Measurements from ENCODE around the gene CSHL1.
A peak's percentile ranks its signal among the peaks of the same experiment; 100 is the strongest.
"Not testable (repeated sequence)": the region's sequence is repeated elsewhere in the genome, so short reads cannot be mapped to it uniquely, and the experiment has no call there.

CSHL1 gene

DNA sequence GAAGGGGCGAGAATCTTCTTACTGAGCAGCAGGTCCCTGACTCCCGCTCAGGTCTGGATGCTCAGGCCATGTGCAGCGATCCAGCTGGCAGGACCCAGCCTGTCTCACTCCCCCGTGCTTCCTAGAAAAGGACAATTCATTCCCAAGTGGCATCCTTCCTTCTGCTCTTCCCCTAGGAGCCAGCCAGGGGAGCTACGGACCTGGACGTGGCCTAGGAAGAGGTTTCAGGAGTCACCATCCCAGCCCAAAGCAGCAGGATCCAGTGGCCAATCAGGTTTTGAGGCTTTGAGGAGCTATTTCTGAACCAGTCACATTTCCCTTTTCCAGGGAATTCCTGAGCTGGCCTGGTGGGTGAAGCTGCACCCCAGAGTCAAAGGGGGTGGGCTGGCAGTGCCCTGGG is 28.8 kb upstream of the CSHL1 start:
- DNase-seq = no peak

DNA sequence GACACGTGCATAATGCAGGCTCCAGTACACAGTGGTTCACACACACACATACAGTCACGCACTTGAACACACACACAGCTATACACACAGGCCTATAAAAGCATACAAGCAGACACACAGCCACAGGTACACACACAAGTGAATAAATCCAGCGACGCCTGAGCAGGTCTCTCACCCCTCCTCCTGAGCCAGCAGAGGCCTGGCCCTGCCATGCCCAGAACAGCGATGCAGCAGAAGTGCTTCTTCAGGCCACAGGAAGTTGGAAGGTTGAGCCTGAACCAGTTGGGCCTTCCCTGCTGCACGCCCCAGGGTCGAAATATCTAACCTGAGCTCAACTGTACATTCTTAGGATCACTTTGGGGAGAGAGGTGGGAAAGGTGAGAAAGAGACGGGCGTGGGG is 28.3 kb upstream of the CSHL1 start:
- DNase-seq = no peak

DNA sequence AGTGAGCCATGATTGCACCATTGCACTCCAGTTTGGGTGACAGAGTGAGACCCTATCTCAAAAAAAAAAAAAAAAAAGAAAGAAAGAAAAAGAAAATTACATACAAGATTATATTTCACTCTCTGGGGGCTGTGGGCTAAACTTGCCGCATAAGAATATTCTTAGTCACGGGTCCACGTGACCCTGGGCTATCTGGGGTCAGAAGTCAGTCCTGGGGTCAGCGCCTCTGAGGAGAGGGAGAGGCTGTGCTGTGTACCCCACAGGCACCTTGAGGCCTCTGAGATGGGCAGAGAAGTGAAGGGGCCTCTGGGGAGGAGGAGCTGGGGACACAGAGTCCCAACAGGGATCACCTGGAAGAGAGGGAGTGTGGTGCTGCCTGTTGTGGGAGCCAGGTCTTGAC is 26.9 kb upstream of the CSHL1 start:
- no peak for DNase-seq

DNA sequence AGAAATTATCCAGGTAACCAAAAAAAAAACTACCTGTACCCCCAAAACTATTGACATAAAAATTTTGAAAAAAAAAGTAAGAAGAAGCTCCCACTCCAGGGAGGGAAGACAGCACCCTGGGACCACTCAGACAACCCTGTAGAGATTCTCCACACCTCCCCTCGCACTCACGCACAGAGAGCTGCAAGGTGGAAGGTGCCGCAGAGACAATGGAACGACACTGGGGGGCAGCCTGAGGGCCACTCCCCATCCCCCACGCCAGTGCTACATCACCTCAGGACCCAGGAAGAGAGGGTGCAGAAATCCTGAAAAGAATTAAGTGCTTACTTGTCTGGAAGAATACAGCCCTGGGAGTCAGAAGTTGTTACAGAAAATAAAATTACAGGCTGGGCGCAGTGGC is 26.3 kb upstream of the CSHL1 start:
- DNase-seq = no peak

DNA sequence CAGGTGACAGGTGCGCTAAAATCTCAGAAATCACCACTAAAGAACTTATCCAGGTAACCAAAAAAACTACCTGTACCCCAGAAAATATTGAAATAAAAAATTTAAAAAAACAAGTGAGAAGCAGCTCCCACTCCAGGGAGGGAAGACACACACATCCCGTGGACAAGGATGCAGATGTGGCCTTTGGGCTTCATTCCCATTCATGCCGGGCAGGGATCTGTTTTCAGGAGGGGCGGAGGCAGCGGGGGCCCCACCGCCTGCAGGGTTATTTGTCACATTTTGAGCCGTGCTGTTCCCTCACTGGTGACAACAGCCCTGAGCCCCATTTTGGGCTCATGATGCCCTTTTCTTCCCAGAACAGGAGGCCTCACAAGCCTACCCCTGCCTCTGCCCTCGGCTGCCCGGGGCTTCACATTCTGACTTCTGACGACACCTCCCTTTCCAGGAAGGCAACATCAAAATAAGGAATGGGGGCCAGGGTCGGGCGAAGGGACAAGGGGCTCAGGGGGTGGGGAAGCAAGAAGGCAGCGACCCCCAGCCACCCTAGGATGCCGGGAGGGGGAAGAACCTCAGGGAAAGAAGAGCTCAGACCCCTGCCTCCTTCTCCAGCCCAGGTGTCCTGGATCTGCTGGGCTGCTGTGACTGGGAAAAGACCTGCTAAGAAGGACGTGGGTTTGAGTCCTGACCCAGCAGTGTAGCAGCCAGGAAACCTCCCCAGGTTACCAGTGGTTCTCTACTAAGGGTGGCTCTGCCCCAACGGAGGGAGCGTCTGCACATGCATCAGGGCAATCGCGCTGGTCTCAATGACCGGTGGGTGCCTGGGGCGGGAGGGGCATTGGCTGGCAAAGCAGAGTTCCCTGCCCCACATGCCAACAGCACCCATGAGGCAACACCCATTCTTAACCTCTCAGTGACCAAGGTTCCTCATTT is 23.4 kb upstream of the CSHL1 start:
- DNase-seq = no peak

DNA sequence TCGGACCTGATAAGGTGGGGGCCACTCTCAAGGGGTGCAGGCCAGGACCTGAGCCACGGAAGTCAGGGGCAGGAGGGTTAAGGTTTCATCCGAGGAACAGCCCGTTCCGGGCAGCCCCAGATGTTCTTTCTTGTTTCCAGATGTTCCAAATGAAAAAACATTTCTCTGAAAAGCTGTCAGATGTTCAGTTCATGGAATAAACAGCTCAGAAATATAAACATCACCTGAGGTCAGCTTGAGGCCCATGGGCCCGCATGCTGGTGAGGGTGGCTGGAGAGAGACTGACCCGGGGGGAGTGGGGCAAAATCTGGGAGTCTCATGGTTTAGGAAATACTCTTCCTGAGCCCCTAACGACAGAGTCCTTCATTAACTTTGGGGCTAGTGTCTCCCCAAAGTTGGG is 22.5 kb upstream of the CSHL1 start:
- no peak for DNase-seq

DNA sequence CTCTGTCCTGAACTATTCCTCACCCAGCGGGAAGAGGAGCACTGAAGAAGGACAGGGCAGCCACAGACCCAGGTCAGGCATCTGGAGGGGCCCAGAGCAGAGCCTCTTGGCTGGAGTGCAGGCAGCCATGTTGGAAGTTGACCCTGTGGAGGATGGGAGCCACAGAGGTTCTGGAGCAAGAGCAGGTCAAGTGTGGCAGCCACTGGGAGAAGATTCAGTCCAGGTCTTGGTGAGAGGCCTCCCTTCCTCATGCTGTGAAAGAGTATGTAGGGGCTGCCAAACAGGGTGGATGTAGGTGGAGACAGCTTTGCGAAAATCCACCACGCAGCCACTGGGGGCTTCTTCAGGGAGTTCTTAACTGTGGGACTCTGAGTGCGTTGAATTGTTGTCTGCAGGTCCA is 21.7 kb upstream of the CSHL1 start:
- DNase-seq = no peak

DNA sequence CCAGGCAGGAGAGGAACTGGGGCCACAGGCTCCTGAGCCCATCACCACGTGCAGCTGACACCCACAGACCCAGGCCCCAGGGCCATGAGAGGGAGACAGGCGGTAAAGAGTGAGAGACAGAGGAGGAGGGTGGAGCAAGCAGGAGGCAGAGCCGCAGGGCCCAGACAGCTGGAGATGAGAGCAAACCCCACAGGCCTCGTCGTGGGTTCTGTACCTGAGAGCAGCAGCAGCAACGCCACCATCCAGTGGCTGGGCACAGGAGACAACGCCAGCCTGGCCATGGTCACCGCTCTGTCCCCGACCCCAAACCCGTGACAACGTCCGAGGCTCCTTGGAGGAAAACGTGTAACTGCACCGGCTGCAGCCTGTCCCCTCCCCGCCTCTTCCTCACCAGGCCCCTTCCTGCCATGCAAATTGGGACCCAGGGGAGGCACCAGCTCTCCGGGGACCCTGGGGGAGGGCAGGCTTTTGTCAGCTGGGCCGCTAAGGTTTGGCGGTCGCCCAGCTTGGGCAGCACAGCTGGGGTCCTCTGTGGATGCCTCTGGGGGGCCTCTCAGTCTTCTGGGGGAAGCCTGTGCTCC is 21.0 kb upstream of the CSHL1 start, which contains the start of gene CD79B:
Gene CD79B, minus strand, starts transcription at position 351 of the 581 bp plus-strand sequence. Its CDS starts 70 bp downstream, at position 281.
- DNase-seq = no peak

DNA sequence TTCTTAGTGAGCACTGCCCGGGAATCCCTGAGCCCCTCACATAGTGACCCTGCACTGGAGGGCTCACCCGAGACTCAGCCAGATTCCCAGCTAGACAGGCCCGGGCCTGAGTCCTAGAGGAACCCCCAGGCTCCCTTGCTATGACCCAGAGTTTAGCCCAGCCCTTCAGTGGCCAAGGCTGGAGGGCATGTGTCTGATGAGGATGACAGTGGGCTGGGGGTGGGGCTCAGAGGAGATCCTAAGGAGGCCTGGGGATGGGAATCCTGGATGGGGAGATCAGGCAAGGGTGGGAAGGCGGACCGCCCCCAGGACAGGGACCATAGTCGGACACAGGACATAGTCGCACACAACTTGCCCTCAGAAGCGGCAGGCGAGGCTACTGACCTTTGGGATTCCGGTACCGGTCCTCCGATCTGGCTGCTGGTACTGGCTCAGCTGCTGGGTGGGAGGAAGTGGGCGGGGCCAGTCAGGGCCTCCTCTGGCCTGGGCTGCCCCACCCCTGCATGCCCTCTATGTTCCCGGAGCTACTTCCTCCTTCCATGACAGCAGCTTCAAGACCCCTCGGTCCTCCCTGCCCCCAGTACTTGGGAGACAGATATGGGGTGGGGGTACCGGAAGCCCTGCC is 20.0 kb upstream of the CSHL1 start:
- no peak for DNase-seq

DNA sequence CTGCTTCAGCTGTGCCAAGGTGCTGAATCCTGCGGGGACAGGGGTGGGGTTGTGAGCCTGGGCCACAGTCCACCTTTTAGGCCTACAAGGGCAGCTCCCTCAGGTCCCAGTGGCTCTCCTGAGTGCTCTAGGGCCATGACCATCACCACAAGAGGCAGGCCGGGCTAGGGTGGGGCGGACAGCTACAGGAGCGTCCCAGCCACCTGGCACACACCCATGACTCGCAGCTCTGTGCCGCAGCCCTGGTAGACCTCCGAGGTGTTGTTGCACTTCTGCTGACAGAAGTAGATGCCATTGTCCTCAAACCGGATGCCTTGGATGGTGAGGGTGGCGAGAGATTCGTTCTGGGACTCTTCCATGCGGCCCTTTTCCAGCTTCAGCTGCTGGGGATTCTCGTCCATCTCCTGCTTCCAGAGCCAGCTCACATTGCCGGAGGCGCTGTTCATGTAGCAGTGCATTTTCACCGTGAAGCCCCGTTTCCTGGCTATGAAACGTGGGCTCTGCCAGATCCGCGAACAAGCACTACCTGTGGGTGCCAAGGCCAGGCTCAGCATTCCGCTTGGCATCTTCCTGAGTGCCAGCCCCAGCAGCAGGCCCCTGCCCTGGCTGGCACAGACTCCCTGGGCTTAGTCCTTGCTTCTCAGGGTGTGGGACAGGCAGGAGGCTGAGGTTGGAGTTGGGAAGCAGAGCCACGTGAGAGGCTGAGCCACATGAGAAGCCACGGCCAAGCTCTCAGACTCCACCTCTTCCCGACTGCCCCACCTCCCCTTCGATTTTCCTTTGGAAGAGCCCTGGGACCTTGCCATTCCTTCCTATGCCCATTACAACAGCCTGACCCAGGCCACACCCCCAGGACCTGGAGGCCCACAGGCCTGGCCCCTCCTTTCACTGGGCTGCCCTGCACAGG is 19.1 kb upstream of the CSHL1 start:
- DNase-seq = peak in 1 of 2 experiments; percentile 37

DNA sequence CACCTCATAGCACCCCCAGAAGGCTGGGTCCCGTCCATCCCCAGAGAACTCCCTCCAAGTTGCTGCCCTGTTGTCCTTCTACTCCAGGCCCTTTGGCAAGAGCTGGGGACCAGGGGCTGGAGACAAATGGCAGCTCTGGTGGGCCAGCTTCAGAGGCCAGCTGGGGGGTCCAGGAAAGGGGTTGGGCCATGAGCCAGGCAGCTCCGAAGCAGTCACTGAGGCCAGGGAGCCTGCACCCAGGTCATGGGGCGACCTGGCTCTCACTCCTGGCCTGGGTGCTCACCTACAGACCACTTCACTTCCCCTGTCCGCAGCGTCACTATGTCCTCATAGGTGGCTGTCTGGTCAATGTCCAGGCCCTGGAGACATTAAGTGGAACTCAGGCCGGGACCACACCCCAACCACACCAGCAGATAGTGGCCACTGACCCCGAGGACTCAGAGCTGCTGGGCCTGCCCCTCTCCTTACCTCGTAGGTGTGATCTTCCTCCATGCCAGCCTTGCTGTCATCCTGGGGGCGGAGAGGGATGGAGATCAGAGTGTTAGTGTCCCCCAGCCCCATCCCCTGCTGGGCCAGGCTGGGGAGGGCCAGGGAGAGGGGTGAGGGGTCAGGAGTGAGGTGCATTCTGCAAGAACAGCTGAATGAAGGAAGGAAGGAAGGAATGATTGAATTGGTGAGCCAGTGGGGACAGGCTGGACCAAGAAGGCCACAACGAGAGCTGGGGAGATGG is 18.1 kb upstream of the CSHL1 start:
- DNase-seq = no peak

DNA sequence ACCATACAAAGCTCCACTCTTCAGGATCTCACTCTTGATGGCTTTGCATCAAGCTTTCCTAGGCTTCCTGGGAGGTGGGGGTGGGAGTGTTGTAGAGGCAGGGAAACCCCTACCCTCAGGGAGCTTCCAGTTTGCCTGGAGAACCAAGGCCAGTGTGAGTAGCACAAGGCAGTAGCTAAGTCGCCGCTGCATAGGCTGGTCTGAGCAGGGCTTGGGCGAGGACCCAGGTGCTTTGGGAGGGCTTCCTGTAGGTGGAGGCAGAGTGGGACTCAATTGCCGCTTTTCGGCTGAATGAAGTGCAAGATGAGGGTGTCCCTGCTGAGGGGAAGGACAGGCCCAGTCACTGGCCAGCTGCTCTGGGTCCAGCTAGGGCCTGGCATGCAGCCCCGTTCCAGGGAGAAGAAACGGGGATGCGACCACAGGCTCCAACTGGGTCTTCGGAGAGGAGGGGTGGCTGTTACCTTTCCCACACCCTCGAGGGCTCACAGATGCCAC is 17.2 kb upstream of the CSHL1 start:
- no peak for DNase-seq

DNA sequence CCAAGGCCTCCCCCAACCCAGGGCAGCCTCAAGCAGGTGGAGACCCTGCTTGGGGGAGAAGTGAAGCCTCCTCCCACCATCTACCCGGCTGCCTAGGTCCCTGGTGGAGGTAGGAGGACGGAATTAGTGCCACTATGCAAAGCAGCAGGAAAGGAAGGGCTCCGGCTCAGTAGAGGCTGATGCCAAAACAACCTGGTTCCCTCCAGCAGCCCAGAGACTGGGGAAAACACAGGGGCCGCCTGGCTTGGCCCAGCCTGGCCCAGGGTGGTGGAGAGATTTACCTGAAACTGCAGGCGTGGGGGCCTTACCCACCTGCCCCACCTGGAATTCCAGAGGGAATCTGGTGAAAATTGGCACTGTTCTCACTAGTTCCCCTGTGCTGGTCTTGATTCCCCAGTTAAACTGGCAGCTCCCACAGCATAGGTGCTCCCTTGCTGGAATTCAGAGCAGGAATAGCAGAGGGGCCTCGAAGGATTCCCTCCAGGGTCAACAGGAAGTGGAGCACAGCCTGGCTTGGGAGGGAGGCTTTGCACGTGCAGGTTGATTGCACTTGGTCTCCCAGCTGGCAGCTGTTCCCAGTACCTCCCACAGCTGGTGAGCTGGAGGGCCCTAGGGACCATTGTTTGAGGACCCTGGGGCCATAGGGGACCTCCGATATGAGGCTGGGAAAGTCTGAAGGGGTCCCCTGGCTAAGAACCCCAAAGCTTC is 16.6 kb upstream of the CSHL1 start:
- no peak for DNase-seq

DNA sequence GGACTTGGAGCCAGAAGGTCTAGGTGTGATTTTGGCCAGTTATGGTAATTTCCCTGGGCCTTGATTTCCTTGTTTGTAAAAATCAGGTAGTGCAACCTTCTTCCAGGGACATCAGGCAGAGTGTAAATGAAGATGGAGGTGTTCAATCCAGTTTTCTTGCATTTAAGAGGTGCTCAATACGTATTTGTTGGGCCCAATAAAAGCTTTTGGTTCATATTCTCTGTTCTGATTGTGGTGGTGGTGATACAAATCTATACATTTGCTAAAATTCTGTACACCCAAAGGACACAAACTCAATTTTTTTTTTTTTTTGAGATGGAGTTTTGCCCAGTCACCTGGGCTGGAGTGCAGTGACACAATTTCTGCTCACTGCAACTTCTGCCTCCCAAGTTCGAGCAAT is 15.1 kb upstream of the CSHL1 start:
- DNase-seq = no peak

DNA sequence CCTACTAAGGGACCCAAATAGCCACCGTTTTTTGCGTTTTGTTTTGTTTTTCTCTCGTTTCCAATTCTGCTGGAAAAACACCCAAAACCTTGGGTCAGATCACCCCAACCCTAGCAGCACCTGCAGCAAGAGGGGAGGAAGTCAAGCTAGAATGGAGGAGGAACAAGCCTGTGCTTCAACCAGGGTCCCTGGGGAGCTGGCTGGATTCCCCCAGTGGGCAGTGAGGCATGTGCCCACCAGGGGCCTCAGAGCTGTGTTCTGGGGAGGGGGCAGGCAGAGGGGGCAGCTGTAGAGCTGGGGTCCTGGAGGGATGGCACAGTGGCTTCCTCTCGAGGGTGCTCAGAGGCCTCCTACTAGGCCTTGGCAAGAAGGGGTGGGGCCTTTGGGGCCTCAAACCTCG is 14.6 kb upstream of the CSHL1 start:
- no peak for DNase-seq

DNA sequence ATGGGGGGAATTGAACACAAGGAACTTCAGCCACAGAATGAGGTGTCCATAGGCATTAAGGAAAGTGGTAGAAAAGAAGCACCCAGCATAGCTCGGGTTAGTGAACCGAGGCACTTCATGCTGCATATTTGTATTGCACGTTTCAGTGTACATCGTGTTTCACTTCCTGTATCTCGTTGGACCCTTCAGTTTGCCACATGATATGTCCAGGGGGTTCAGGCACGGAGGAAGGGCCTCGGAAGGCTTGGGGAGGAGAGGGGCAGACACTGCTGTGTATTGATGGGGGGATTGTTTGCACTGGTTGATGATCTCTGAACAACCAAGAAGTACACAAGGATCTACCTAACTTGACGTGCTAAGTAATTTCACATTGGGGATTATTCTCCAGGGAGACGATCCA is 11.3 kb upstream of the CSHL1 start:
- not testable (repeated sequence) for DNase-seq

DNA sequence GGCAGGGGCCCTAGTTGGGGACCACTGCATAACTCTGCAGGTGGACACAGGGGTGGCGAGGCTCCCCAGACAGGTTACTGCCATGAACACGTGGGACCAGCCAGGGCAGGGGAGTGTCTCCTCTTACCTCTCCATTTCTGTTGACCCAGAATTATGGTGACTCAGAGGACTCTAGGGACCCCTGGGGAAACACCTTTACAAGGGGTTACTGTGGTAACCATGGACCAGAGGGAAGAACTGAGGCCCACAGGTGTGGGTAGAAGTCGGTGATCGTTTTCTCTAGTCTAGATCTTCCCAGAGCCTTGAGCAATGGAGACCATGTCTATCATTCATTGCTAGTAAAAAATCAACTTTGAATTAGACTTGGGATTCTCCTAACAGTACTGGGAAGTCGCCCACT is 9.7 kb upstream of the CSHL1 start:
- not testable (repeated sequence) for DNase-seq

DNA sequence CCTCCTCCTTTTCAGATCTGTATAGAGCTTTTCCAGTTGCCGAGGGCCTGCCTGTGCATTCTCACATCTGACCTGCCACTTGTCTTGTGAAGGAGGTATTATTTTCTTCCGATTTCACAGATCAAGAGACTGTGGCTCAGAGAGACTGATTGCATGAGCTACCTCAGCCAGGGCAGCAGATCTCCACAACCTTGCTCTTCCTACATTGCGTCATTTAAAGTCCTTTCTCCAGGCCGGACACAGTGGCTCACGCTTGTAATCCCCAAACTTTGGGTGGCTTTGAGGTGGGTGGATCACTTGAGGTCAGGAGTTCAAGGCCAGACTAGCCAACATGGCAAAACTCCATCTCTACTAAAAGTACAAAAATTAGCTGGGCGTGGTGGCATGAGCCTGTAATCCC is 9.0 kb upstream of the CSHL1 start:
- DNase-seq = not testable (repeated sequence)

DNA sequence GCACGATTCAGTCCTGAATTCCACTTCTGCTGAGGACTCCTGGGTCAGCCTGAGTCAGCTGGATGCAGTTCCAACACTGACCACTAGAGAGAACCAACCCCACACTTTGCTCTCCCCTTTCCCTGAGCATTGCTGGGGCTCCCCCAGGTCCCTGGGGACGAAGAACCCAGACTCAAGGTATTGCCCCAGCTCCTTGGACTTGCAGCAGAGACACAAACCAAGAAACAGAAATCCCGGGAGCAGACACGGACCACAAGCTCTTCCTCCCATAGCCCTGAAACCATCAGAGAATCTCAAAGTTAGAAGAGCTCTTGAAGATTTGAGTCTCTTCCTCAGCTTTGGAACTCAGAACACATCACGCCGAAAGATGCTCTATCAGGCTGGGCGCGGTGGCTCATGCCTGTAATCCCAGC is 8.3 kb upstream of the CSHL1 start:
- no peak for DNase-seq

DNA sequence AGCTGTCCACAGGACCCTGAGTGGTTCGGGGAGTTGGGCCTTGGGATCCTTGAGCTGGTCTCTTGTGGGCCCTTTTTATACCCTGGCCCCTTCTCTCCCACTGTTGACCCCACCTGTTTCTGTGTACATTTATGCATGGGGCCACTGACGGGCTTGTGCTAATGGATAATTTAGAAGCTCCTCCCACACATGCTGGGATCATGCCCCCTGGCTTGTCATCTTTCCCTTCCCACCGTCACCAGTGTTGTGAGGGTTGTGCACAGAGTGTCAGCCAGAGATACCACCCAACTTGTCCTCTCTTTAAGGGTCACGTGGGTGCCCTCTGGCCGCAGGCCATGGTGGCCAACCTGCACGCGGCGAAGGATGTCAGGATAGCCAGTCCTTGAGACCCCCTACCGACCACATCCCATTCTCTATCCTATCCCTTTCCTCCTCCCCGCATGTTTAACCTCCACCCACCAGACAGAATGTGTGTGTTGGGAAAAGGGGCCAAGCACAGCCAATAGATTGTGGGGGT is 7.8 kb upstream of the CSHL1 start, which contains the start of gene GH1:
Gene GH1, minus strand, starts transcription at position 51 of the 517 bp plus-strand sequence. CDS start 63 bp downstream, outside the sequence.
- not testable (repeated sequence) for DNase-seq

DNA sequence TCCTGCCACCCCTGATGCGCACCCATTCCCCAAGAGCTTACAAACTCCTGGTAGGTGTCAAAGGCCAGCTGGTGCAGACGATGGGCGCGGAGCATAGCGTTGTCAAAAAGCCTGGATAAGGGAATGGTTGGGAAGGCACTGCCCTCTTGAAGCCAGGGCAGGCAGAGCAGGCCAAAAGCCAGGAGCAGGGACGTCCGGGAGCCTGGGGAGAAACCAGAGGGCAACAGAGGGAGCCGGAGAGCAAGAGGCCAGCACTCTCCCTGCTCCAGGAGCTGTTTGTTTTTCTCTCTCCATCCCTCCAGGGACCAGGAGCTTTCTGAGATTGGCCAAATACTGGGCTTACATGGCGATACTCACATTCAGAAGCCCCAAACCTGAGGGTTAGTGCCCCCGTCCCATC is 7.2 kb upstream of the CSHL1 start:
- DNase-seq = no peak

Measured in cerebellar nuclear complex (tissue), 1 donor.